MM.1S (cell line): ENCODE measurements around the gene CEP128.

ENCODE experiments used
- DNase-seq: peaks from one replicate; pipeline ENCODE4 v3.0.0-alpha.2; 2015
- H2AFZ ChIP-seq: fragments of 300-600 bp; sonication (generic); 2 replicates; pipeline ENCODE4 v1.6.0; 2016; ENCODE audit warnings: antibody characterized with exemption, low read length
- H3F3A ChIP-seq: fragments of 300-600 bp; sonication (generic); 2 replicates; pipeline ENCODE4 v1.6.1; 2016; ENCODE audit warnings: mild to moderate bottlenecking, antibody characterized with exemption, low read length, moderate library complexity, mixed read lengths; ENCODE audit not compliant: insufficient read depth
- H3K27ac ChIP-seq: fragments of 300-600 bp; sonication (generic); 2 replicates; pipeline ENCODE4 v1.5.1; 2016; ENCODE audit warnings: mild to moderate bottlenecking, low read length
- H3K27me3 ChIP-seq: fragments of 300-600 bp; sonication (generic); replicated peaks from 2 replicates; pipeline ENCODE4 v1.6.0; 2016; ENCODE audit warnings: low read length; ENCODE audit not compliant: insufficient read depth
- H3K36me3 ChIP-seq: fragments of 300-600 bp; sonication (generic); replicated peaks from 2 replicates; pipeline ENCODE4 v1.6.1; 2016; ENCODE audit warnings: mild to moderate bottlenecking, low read length, mixed read lengths; ENCODE audit not compliant: insufficient read depth
- H3K4me1 ChIP-seq: fragments of 300-600 bp; sonication (generic); 2 replicates; pipeline ENCODE4 v1.6.1; 2016; ENCODE audit warnings: low read length, mixed read lengths
- H3K4me2 ChIP-seq: fragments of 300-600 bp; sonication (generic); 2 replicates; pipeline ENCODE4 v1.6.0; 2016; ENCODE audit warnings: low read depth, low read length
- H3K4me3 ChIP-seq: fragments of 300-600 bp; sonication (generic); 2 replicates; pipeline ENCODE4 v1.5.1; 2016; ENCODE audit warnings: low read length, mixed read lengths
- H3K79me2 ChIP-seq: fragments of 300-600 bp; sonication (generic); 2 replicates; pipeline ENCODE4 v1.6.1; 2016; ENCODE audit warnings: mixed run types, low read length, mixed read lengths
- H3K9ac ChIP-seq: fragments of 300-600 bp; sonication (generic); 2 replicates; pipeline ENCODE4 v1.6.1; 2016; ENCODE audit warnings: low read length, mixed read lengths
- H3K9me2 ChIP-seq: fragments of 300-600 bp; sonication (generic); replicated peaks from 2 replicates; pipeline ENCODE4 v1.6.1; 2016; ENCODE audit warnings: mild to moderate bottlenecking, low read length, mixed read lengths; ENCODE audit not compliant: insufficient read depth
- H3K9me3 ChIP-seq: fragments of 300-600 bp; sonication (generic); replicated peaks from 2 replicates; pipeline ENCODE4 v1.6.1; 2016; ENCODE audit warnings: mild to moderate bottlenecking, low read length, mixed read lengths; ENCODE audit not compliant: insufficient read depth
- H4K20me1 ChIP-seq: fragments of 300-600 bp; sonication (generic); 2 replicates; pipeline ENCODE4 v1.6.1; 2016; ENCODE audit warnings: mild to moderate bottlenecking, low read length, moderate library complexity, mixed read lengths; ENCODE audit not compliant: insufficient read depth
- CTCF ChIP-seq: fragments of 300-600 bp; sonication (generic); IDR thresholded peaks from 2 replicates; pipeline ENCODE4 v1.5.1; 2016; ENCODE audit warnings: antibody characterized with exemption, low read length, mixed read lengths
- EZH2 ChIP-seq: fragments of 300-600 bp; sonication (generic); optimal IDR thresholded peaks from 2 replicates; pipeline ENCODE3; 2017; ENCODE audit warnings: low read depth, mild to moderate bottlenecking, antibody characterized with exemption, low read length, mixed read lengths
- EZH2phosphoT487 ChIP-seq: fragments of 300-600 bp; sonication (generic); IDR thresholded peaks from 2 replicates; pipeline ENCODE4 v1.6.1; 2018; ENCODE audit warnings: antibody characterized with exemption, low read length

The CEP128 gene

GRCh38 chr14:80713076-80713850, 228.3 kb downstream of the CEP128 start:
- Histone ChIP-seq H3K79me2 (no peaks in the 10 kb centered on the region), H3K27me3 (no peaks in the 10 kb centered on the region), H2AFZ (no peak overlapping the region), H3K9me3 (no peaks in the 10 kb centered on the region), H3K36me3 (no peaks in the 10 kb centered on the region), H3K9ac (no peak overlapping the region), H3K4me3 (no peak overlapping the region), H3F3A (no peaks in the 10 kb centered on the region), H4K20me1 (no peaks in the 10 kb centered on the region), H3K9me2 (no peaks in the 10 kb centered on the region), H3K4me2 (no peak overlapping the region), H3K4me1 (no peaks in the 10 kb centered on the region), H3K27ac (no peak overlapping the region)
- TF ChIP-seq EZH2phosphoT487: no peak
- no peak for TF ChIP-seq EZH2
- DNase-seq: no peak

GRCh38 chr14:80705241-80705980, 236.1 kb downstream of the CEP128 start:
- no peak overlapping the region for H3K4me2 ChIP-seq
- no peak for DNase-seq

GRCh38 chr14:80700601-80701000, 240.9 kb downstream of the CEP128 start:
- H3K9ac ChIP-seq: no peak overlapping the region
- TF ChIP-seq CTCF (no peak), EZH2phosphoT487 (no peak), EZH2 (no peak)
- no peaks in the 10 kb centered on the region for H3K4me1 ChIP-seq
- DNase-seq: no peak
- H3K9me2 ChIP-seq: no peaks in the 10 kb centered on the region
- H3K36me3 ChIP-seq: no peaks in the 10 kb centered on the region
- no peaks in the 10 kb centered on the region for H4K20me1 ChIP-seq
- H3K9me3 ChIP-seq: no peaks in the 10 kb centered on the region
- H3F3A ChIP-seq: no peaks in the 10 kb centered on the region
- no peak overlapping the region for H3K4me2 ChIP-seq
- H3K4me3 ChIP-seq: no peak overlapping the region
- no peak overlapping the region for H2AFZ ChIP-seq
- H3K27me3 ChIP-seq: no peaks in the 10 kb centered on the region
- H3K27ac ChIP-seq: no peak overlapping the region
- no peaks in the 10 kb centered on the region for H3K79me2 ChIP-seq

More at GRCh38 chr14:80705241-80705980, 236.1 kb downstream of the CEP128 start:
- Histone ChIP-seq H3K27ac (no peak overlapping the region), H3K79me2 (no peaks in the 10 kb centered on the region), H3K9me3 (no peaks in the 10 kb centered on the region), H3K4me3 (no peak overlapping the region), H2AFZ (no peak overlapping the region), H3K27me3 (no peaks in the 10 kb centered on the region), H3K9me2 (no peaks in the 10 kb centered on the region), H4K20me1 (no peaks in the 10 kb centered on the region), H3K36me3 (no peaks in the 10 kb centered on the region), H3F3A (no peaks in the 10 kb centered on the region), H3K9ac (no peak overlapping the region), H3K4me1 (no peaks in the 10 kb centered on the region)
- TF ChIP-seq CTCF (no peak), EZH2phosphoT487 (no peak), EZH2 (no peak)
